ENCODE measurements around the gene TTN. TPM values are rescaled to one million over a fixed set of nuclear protein-coding genes. Genes with fewer than 3 reads are reported as not detected.
A peak's percentile ranks its signal among the peaks of the same experiment; 100 is the strongest.
"Not testable (repeated sequence)": the region's sequence is repeated elsewhere in the genome, so short reads cannot be mapped to it uniquely, and the experiment has no call there.

TTN gene
- total RNA-seq, 1 donor from 2014 or later: 0.05 TPM

DNA sequence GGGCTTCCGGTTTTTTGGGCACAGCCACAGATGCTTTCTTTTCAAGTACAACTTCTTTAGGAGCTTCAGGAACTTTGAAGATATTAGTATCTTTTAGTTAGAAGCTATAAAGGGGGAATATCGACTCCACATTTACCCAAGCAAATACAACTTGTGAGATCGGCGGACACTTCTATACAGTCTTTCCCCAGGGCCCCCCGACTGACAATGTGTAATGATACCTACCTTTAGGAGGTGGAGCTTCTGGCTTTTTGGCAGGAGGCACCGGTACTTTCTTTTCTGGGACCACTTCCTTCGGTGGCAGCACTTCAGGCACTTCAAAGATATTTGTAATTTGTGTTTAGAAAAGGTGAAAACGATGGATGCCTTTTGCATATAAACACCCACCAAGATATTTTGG, 148.7 kb downstream of the TTN start:
- DNase-seq (ENCODE audit: low read depth): not testable (repeated sequence)

DNA sequence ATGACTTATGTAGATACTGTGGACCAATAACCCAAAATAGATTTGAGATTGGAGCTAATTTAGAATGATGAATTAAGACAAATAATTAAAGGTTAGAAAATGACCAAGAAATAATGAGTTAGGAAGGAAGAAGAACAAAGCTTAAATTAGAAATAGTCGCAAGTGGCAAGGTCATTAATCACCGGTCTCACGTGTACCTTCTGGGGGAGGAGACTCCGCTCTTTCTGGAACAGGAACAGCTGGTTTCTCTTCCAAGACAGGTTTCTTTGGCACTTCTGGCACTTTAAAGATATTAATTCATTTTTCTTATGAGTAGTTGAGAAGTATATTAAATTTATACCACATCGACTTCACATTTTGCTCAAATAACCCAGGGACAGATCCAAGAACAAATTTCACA, 156.7 kb downstream of the TTN start:
- DNase-seq (ENCODE audit: low read depth): no peak

DNA sequence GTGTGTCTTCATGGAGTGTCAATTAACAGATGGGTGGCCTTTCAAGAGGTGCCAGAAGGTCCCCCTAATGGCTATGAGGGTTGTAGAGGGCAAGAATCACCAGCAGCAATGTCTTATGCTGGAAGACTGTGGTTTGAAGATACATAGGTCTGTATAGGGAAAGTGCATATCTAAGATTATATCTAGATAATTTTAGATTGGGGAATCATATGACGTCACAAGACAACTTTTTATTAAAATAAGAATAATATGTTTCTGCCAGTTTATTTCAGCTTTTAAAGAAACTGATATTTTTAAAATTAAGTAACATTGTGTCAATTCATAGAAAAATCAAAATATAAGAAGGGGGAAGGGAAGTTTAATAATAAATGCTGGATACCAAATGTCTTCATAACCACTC, 162.3 kb downstream of the TTN start:
- no peak for DNase-seq (ENCODE audit: low read depth)

DNA sequence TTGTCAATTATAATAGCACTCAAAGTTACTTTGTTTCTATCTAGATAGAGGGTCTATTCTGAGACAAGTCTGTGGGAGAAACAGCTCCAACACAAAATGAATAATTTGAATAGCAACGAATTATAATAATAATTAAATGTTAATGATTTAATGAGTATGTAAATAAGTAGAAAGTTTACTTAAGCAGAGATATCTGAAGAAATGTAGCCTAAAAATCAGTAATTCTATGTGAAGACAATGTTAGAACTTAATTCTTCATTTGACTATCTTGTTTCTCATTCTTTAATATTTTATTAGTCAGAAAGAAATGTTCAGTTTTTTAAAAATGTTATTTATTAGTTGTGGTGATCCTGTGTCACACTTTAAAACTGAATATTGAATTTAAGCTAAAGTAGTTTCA, 165.7 kb downstream of the TTN start:
- no peak for DNase-seq (ENCODE audit: low read depth)

DNA sequence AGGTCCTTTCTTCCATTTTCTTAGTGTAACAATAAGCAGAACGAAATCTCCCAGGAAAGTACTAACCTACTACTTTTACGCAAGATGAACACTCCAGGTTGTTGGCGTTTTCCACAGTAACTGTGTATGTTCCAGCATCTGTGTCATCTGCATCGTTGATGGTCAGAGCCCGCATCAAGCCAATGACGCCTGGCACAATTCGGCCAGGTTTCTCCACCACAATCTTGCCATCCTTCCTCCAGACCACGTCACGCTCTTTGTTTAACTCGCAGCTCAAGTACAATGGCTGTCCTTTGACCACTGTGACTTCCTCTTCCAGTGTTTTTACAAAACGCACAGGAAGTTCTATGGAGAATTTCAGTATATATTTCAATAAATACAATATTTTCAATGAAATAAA, 171.3 kb downstream of the TTN start:
- DNase-seq (ENCODE audit: low read depth): no peak

DNA sequence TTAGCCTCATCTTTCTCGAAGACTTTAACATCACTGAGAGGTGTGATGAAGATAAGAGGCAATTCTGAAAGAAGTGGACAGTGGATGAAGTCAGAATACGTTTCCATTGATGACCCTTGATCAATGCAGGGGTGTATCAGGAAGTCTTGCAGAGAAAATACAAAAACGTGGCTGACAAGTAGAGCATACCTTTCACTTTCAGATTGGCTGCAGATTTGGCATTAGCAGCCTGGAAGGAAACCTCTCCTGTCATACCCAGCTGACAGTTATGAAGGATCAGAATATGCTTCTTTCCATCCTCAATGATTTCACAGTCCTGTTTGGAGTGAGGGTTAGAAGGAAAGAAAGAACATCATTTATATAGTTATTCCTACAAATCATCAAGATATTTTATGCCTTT, 174.5 kb downstream of the TTN start:
- DNase-seq (ENCODE audit: low read depth): no peak

DNA sequence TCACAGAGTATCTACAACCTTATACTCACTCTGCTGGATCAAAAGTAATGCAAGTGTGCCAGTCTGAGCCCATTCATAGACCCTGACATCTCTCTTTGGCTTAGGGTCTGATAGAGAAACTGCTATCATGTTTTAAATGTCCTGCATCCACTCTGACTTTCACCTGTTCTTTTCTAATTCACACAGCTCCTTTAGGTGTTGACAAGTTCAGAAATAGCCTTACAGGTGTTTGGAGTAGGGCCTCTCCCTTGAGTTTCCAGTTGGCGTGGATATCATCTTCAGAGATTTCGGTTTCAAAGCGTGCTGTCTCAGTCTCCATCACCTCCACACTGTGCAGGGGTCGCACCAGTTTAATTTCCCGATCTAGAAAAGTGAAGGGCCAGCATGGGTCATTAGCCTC, 176.6 kb downstream of the TTN start:
- DNase-seq (ENCODE audit: low read depth): no peak

DNA sequence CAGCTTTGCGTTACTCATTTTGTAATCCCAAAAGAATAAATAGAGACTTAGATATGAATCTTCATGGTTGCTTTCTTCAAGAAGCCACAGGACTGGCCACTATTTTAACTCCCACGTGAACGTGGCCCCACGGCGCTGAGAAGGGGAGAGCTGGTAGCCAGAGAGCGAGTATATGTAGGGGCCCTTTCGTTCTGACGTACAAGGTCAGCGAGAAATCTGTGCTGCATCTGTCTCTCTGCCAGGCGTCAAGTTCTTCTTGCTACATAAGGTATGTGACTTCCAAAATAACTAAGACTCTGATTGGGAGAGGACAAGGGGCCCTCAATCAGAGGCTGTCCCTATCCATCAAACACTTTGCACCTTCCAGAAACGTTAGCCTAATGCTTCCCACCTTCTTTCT, 177.8 kb downstream of the TTN start:
- DNase-seq (ENCODE audit: low read depth): no peak

DNA sequence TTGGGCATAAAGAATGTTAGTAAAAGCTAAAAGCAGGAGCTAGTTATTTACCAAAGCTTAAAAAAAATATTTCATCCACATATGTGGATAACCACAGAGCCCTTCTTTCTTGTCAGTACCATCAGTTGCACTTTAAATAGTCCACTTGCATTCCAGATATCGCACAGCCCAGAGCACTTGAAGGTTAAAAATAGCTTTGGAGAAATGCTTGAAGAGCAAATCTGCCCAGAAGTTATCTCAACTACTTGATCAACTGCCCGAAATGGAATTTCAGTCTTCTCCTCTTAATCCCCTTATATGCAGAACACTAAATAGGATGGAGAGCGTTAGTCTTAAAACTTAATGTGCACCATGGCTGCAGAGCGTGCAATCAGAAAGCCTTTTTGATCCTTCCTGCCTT, 178.6 kb downstream of the TTN start:
- no peak for DNase-seq (ENCODE audit: low read depth)

DNA sequence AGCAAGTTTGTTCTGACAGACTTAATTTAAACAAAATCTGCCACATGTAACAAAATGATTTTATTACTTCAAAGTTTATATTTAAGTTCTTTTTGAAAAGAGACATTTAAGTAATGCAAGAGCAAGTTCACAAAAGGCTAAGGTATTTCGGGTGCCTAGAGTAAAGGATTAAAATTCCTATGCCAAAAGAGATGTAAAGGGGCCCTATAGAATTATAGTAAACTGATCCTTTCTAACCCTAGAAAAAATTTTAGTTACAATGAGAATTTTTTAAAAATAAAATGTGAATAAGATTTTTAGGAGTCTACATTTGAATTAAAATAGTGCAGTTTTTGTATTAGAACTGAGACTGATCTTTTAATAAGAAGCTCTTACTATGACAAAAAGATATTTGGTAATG, 179.8 kb downstream of the TTN start:
- no peak for DNase-seq (ENCODE audit: low read depth)

DNA sequence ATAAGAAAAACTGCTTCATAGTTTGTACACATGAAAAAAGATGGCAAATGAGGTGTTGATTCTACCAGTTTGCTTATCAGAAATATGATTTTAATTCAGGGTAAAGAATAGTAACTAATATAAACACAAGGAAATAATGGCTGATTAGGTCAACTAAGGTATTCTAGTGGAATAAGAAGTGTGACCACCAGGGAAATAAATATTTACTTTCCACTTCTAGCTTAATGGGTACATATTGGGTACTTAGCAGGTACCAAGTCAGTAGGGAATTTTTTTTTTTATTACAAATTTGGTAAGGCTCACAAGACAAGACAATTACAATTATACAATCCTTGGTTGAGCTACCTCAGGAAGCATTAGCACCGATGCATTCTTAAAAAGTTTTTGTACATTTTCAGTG, 191.3 kb downstream of the TTN start:
- no peak for DNase-seq (ENCODE audit: low read depth)

DNA sequence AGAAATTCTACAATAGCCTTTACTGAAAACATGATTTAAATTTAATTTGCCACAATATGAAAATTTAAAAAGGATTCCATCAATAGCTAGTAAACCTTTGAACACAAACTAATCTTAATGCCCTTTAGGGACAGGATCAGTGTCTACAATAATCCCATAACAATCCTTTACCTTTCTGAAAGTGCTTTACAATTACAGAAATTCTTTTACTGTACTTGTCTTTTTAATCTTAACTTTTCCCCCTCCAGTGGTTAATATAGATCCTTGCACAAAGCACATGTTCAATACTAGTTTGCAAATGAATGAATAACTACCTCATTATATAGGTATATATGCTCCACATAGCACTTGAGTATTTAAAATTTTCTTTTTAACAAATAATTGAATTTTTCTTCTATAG, 204.3 kb downstream of the TTN start:
- DNase-seq (ENCODE audit: low read depth): no peak

DNA sequence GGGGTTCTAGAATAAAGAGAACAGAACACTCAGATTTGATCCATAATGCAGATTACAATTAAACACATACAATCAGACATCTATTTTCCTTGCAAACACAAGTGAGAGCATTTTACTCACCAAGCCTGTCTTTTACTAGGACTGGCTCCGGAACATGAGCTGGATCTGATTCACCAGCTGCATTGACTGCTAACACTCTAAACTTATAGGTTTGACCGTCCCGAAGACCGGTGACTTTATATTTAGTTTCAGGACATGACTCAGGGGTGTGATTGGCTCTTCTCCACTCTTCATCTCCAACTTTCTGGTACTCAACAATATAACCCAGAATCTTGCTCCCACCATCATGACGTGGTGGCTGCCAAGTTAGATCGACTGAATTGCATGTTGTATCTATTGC, 214.6 kb downstream of the TTN start:
- no peak for DNase-seq (ENCODE audit: low read depth)

DNA sequence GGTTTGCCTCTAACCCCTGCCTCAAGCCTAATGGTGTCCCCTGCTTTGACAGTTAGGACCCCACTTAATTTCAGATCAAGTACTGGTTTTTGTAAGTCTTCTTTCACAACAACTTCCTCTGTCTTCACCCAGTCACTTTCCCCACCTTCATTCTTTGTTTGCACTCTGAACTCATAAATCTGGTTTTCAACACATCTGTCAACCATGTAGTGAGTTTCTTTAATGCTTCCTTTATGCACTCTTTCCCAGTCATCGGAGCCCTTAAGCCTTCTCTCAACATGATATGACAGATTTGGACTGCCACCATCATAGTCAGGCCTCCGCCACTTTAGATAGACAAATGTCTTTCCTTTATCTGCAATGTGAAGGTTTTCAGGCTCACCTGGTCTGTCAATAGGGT, 217.9 kb downstream of the TTN start:
- DNase-seq (ENCODE audit: low read depth): no peak

DNA sequence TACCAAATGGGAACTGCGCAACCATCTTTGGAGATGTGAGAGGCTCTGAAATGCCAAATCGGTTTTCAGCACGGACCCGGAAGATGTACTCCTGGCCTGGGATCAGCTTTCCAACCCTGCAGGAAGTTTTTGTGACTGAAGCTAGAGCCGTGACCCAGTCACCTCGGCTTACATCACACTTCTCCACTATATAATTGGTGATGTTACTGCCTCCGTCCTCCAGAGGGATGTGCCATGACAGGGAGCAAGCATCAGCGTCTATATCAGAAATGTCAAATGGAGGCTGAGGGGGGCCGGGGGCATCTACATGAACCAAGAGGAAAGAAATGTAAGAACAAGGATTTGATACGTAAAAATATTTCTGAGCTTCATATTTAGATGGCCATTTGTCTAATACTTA, 222.6 kb downstream of the TTN start:
- DNase-seq (ENCODE audit: low read depth): no peak

DNA sequence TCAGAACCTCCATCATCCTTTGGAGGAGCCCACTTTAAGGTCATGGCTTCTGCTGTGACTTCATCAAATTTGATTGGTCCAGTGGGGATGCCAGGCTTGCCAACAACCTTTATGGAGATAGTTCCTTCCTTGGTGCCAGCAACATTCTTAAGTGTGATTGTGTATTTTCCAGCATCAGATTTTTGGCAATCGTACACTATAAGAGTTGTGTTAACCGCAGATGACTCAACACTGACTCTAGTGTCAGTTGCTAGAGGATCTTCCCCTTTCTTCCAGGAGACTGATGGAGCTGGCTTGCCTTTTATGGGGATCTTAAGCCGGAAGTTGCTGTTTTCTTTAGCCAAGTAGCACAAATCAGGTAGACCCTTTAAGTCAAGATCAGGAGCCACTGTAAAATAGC, 228.2 kb downstream of the TTN start:
- DNase-seq (ENCODE audit: low read depth): no peak

DNA sequence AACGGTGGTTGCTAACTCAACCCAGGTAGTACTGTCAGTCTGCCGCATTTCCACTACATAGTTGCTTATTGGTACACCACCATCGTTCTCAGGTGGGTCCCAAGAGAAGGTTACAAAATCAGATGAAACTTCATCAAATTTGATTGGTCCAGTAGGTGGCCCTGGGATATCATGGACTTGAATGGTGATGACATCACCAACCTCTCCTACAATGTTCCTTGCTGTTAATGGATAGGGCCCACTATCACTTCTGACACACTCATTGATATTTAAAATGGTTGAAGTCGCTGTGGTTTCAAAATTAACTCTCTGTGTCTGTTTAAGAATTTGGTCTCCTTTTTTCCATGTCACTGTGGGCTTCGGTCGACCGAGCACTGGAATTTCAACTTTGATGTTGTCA, 232.4 kb downstream of the TTN start:
- no peak for DNase-seq (ENCODE audit: low read depth)

DNA sequence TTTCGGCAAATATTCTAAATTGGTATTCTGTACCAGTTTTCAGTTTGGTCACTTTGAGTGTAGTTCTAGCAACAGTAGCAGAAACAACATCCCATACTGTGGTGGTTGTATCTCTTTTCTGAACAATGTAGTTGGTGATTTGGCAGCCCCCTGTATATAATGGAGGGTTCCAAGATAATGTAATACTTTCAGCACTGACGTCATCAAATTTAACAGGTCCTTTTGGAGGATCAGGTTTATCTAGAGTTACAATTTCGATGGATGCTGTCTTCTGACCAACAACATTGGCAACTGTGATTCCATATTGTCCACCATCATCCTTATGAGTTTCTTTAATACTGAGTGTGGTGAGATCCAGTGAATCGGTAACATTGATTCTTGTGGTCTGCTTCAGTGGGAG, 239.0 kb downstream of the TTN start:
- no peak for DNase-seq (ENCODE audit: low read depth)

DNA sequence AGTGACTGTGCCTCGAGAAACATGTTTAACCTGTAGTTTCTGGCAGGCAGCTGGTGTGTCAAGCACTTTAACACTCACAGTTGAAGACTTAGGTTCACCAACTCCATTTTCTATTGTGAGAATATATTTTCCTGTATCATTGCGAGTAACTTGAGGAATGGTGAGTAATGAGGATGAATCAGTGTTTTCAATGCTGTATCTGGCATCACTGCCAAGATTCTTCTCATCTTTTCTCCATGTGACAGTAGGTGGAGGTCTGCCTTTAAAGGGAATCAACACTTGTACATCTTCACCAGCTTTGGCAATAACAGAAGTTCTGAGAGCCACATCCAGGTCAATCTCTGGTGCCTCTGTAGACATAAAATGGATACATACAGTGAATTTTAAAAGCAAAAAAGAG, 254.2 kb downstream of the TTN start:
- peak; percentile 88 for DNase-seq (ENCODE audit: low read depth)

DNA sequence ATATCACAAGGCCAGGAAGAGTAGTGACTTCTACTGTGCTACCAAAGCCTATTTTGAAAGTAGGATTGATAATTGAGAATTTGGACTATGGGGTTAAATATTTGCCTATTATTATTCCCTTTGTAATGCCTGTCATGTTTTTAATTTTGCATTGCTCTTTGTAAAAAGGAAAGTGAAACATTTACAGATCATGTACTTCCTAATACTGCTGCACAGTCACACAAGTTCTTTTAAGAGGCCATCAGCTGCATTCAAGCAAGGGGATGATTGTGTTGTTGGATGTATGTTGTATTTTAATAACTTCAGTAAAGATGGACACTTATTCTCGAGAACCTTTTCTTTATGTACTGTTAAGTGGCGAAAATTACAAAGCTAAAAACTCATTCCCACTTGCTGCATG, 256.9 kb downstream of the TTN start:
- no peak for DNase-seq (ENCODE audit: low read depth)

DNA sequence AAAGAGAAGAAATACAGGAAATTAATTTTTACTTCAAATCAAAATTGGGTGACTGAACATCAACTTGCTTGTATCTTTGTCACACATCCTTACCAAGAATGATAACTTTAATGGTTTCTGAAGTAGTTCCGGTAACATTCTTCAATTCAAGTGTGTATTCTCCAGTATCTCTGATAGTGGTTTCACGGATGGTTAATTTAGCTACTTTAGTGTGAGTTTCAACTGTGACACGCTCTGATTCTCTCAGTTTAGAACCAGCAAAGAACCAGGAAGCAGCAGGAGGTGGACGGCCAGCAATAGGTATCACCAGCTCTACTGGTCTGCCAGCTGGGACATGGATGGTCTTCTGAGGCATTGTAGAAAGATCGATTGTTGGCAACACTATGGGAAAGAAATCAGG, 264.7 kb downstream of the TTN start:
- DNase-seq (ENCODE audit: low read depth): peak; percentile 7

DNA sequence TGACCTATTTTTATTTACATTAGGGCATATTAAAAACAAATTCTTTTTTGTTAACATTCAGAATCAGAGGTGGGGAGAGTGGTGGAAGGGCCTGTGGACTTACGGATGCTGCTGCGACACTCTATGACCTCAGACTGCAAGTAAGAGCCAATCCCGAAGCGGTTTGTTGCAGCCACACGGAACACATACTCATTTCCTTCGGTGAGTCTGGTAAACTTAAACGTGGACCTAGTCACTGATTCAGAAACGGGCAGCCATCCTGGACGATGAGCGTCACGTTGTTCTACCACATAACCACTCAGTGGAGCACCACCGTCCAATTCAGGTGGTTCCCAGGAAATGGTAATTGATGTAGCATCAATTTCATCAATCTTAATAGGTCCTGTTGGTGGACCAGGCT, 265.1 kb downstream of the TTN start:
- no peak for DNase-seq (ENCODE audit: low read depth)

DNA sequence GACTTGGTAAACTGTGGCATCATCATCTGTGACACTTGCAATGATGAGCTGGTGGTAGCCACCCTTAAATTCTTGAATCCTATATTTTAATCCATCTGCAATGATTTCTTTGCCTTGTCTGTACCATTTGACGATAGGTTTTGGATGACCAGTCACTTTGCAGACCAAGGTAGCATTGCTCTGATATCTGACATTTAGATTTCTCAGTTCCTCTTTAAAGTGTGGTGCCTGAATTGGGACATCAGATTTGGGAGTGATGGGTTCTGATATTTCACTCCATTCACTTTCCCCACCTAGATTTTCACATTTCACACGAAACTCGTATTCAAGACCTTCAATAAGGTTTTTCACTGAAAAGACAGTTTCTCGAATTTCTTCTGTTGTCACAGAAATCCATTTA, 271.2 kb downstream of the TTN start:
- DNase-seq (ENCODE audit: low read depth): no peak

DNA sequence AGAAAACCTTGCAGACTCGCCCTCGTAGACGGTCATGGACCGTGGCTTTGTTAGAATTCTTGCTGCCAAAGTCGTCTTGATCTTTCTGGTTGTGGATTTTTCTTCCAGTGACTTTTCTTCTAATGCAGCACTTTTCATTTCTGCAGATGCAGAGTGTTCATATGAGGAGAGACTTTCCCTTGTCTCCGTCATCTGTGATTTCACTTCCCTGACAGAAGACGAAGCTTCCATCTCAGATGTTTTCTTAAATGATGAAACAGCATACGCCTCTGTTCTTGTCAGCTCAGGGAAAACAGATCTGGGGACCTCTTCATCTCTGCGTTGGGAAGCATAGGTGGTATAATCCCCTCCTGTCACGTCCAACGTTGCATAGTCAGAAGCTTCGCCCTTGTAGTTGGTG, 276.1 kb downstream of the TTN start:
- no peak for DNase-seq (ENCODE audit: low read depth)

DNA sequence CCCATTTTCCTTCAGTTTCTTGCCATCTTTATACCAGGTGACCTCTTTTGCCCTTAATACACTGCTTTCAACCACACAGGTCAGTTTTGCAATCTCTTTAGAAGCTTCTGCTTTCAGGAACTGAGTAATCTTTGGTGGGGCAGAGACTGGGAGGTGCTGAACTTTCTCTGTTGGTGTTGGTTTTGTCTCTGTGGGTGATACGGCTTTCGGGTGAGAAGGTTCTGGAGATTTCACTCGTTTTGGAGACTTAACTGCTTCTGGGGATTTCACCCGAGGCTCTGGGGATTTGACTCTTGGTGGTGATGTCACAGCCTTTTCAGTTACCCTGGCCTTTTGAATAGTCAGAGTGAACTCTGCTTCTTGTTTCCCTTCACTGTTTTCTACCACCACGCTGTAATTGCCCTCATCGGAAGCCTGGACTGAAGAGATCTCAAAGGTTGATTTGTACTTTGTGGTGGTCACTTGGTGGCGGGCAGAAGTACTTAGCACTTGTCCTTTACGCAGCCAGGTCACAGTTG, 276.5 kb downstream of the TTN start:
- DNase-seq (ENCODE audit: low read depth): peak; percentile 3

All from renal cortical epithelial cell (primary cell).